GM23248 (cell line): ENCODE results near the gene CAMSAP2. TPM values are rescaled to one million over a fixed set of nuclear protein-coding genes. Genes with fewer than 3 reads are reported as not detected.

Source experiments
- DNase-seq: peaks from one replicate; pipeline ENCODE4 v3.0.0-alpha.2; 2015
- H2AFZ ChIP-seq: fragments of 200-600 bp; sonication (generic); 2 replicates; pipeline ENCODE4 v1.6.1; 2016; ENCODE audit warnings: antibody characterized with exemption
- H3F3A ChIP-seq: fragments of 200-600 bp; sonication (generic); 2 replicates; pipeline ENCODE4 v1.6.1; 2016; ENCODE audit warnings: mild to moderate bottlenecking, antibody characterized with exemption, mixed run types; ENCODE audit not compliant: insufficient read depth
- H3K27ac ChIP-seq: fragments of 200-600 bp; sonication (generic); 2 replicates; pipeline ENCODE4 v1.5.1; 2016; ENCODE audit warnings: mild to moderate bottlenecking
- H3K27me3 ChIP-seq: fragments of 200-600 bp; sonication (generic); replicated peaks from 2 replicates; pipeline ENCODE4 v1.6.1; 2016; ENCODE audit warnings: mild to moderate bottlenecking; ENCODE audit not compliant: insufficient read depth
- H3K36me3 ChIP-seq: fragments of 200-600 bp; sonication (generic); 2 replicates; pipeline ENCODE4 v1.6.1; 2016; ENCODE audit warnings: low read depth, mild to moderate bottlenecking
- H3K4me1 ChIP-seq: fragments of 200-600 bp; sonication (generic); 2 replicates; pipeline ENCODE4 v1.6.1; 2016; ENCODE audit warnings: mild to moderate bottlenecking; ENCODE audit not compliant: insufficient read depth
- H3K4me2 ChIP-seq: fragments of 200-600 bp; sonication (generic); one replicate; pipeline ENCODE4 v1.6.1; 2016; ENCODE audit warnings: mild to moderate bottlenecking; ENCODE audit not compliant: unreplicated experiment
- H3K4me3 ChIP-seq: fragments of 200-600 bp; sonication (generic); 2 replicates; pipeline ENCODE4 v1.5.1; 2016; ENCODE audit warnings: mild to moderate bottlenecking
- H3K79me2 ChIP-seq: fragments of 200-600 bp; sonication (generic); 2 replicates; pipeline ENCODE4 v1.6.1; 2016; ENCODE audit warnings: mild to moderate bottlenecking; ENCODE audit not compliant: insufficient read depth
- H3K9ac ChIP-seq: fragments of 200-600 bp; sonication (generic); 2 replicates; pipeline ENCODE4 v1.6.1; 2016; ENCODE audit warnings: mild to moderate bottlenecking
- H3K9me2 ChIP-seq: fragments of 200-600 bp; sonication (generic); 2 replicates; pipeline ENCODE4 v1.6.1; 2016; ENCODE audit warnings: mixed run types, mild to moderate bottlenecking, moderate library complexity; ENCODE audit not compliant: insufficient read depth
- H3K9me3 ChIP-seq: fragments of 200-600 bp; sonication (generic); one replicate; pipeline ENCODE4 v1.6.1; 2017; ENCODE audit warnings: low read depth
- H4K20me1 ChIP-seq: fragments of 200-600 bp; sonication (generic); 2 replicates; pipeline ENCODE4 v1.6.0; 2016; ENCODE audit not compliant: insufficient read depth
- EZH2 ChIP-seq: fragments of 200-600 bp; sonication (generic); IDR thresholded peaks from 2 replicates; pipeline ENCODE4 v1.6.1; 2018; ENCODE audit warnings: antibody characterized with exemption, mild to moderate bottlenecking; ENCODE audit not compliant: insufficient read depth, poor library complexity, severe bottlenecking
- EZH2phosphoT487 ChIP-seq: fragments of 200-600 bp; sonication (generic); IDR thresholded peaks from 2 replicates; pipeline ENCODE4 v1.6.1; 2018; ENCODE audit warnings: antibody characterized with exemption, moderate library complexity, mild to moderate bottlenecking, low read depth; ENCODE audit not compliant: insufficient read depth
- WGBS, 2 experiments: methylation state at CpG; one replicate each; pipeline ENCODE4 v1.1.6; 2015 to 2017; ENCODE audit warnings: low lambda C conversion rate in 2 of 2, low coverage in 1 of 2; ENCODE audit errors: missing lambda C conversion rate in 2 of 2; 5-methylcytosine and 5-hydroxymethylcytosine counted together
- in situ Hi-C: fragments of 300-500 bp; cut with MboI; formaldehyde crosslinking; loops from 2 replicates; pipeline ENCODE4 v1.15.0; 2020
- polyA plus RNA-seq: library from polyadenylated mRNA; unstranded; fragments of >200 nt; fragmentation: Nextera tagmentation; extraction: Ambion mirVana; gene quantifications from 2 replicates; pipeline ENCODE4 v1.2.1, GENCODE V29; 2016
- total RNA-seq: library from RNA; depleted of rRNA; stranded (reverse); fragments of >200 nt; shearing (Covaris generic); gene quantifications from 2 replicates; pipeline ENCODE4 v1.2.3, GENCODE V29; 2014

The CAMSAP2 gene
- total and polyA plus RNA-seq, 2 experiments from 2014 or later: 10.9 to 28.7 TPM

DNA sequence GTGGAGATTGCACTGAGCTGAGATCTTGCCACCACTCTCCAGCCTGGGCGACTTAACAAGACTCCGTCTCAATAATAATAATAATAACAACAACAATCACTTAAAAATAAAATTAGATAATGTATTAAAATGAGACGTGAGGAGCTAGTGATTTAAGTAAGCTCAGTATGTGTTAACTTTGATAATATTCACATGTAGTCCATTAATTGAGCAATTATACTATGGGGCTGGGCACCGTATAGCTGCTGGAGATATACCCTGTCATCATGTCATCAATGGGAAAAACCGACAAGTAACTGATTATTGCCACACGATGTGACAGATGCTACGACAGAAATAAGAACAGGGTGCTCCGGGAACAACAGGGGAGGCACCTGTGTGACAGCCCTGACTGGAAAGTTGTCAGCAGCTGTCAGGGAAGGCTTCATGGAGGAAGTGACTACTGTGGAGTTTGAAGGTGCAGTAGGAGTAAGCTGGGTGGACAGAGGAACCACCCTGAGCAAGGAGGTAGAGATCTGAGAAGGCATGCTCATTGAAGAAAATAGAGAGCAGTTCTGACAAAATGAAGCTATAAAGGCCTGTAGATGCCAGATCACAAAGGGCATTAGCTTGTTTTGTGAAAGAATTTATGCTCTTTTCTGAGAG lies 924 bp upstream of the CAMSAP2 start:
- in situ Hi-C loops: no loop called here
- WGBS, 2 experiments: 54 to 55% methylated on average over 8 of the region's 8 CpGs
- H3K4me3 ChIP-seq: peak overlapping the region; percentile 95
- peak overlapping the region; percentile 99 for H2AFZ ChIP-seq
- no peaks in the 10 kb centered on the region for H3K9me3 ChIP-seq
- peak overlapping the region; percentile 85 for H3K4me2 ChIP-seq
- no peaks in the 10 kb centered on the region for H3K36me3 ChIP-seq
- no peak for DNase-seq
- TF ChIP-seq EZH2phosphoT487: no peak
- TF ChIP-seq EZH2: no peak
- peak overlapping the region; percentile 99 for H3K9ac ChIP-seq
- no peaks in the 10 kb centered on the region for H3K27me3 ChIP-seq
- peaks cover 33% of the 10 kb centered on the region for H3K79me2 ChIP-seq
- H3K27ac ChIP-seq: peak overlapping the region; percentile 99
- H3K9me2 ChIP-seq: no peaks in the 10 kb centered on the region
- H4K20me1 ChIP-seq: peaks cover 12% of the 10 kb centered on the region; the same call in 1 of the 2 replicates
- peaks cover 20% of the 10 kb centered on the region for H3K4me1 ChIP-seq
- H3F3A ChIP-seq: peaks cover 21% of the 10 kb centered on the region

DNA sequence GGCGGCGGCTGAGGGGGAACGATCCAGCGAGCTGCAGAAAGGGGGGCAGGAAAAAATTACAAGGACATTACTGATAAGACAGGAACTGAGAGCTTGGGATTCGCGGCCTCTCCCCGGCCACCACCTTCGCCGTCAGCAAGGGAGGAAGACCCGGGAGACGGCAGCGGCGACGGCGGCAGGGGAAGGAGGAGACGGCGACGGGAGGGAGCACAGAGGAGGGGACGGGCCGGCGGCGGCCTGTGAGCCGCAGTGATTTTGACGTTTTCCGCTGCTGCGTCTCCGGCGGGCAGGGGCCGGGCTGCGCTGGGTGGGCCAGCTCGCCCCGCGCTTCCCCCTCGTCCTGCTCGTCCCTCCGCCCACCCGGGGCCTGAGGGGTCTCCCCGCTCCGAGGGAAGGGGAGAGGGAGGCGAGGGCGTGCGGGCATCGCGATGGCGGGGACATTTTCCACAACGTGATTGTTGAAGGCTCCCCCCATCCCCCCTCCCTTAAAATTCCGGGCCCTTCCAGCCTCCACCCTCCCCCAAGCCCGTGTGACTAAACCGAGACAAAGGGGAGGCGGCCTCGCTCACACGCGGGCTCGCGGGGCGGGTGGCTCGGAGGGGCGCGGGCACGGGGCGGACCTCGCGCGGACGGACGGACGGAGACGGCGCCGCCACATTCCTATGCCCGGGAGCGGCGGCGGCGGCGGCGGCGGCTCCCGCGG lies 407 bp downstream of the CAMSAP2 start:
- H4K20me1 ChIP-seq: peaks cover 21% of the 10 kb centered on the region; the same call in 1 of the 2 replicates
- peak overlapping the region; percentile 95 for H3K4me3 ChIP-seq
- DNase-seq: peak; percentile 95
- H3F3A ChIP-seq: peaks cover 21% of the 10 kb centered on the region
- H3K9me2 ChIP-seq: no peaks in the 10 kb centered on the region
- TF ChIP-seq EZH2 (no peak), EZH2phosphoT487 (no peak)
- H3K9ac ChIP-seq: peak overlapping the region; percentile 99
- H3K27me3 ChIP-seq: no peaks in the 10 kb centered on the region
- peaks cover 46% of the 10 kb centered on the region for H3K79me2 ChIP-seq
- H3K4me2 ChIP-seq: peak overlapping the region; percentile 99
- in situ Hi-C loops: no loop called here
- H2AFZ ChIP-seq: peak overlapping the region; percentile 88
- H3K27ac ChIP-seq: peak overlapping the region; percentile 99
- H3K4me1 ChIP-seq: peaks cover 28% of the 10 kb centered on the region
- H3K9me3 ChIP-seq: no peaks in the 10 kb centered on the region
- WGBS, 2 experiments: 1 to 3% methylated on average over 17 to 69 of the region's 80 CpGs
- no peaks in the 10 kb centered on the region for H3K36me3 ChIP-seq

DNA sequence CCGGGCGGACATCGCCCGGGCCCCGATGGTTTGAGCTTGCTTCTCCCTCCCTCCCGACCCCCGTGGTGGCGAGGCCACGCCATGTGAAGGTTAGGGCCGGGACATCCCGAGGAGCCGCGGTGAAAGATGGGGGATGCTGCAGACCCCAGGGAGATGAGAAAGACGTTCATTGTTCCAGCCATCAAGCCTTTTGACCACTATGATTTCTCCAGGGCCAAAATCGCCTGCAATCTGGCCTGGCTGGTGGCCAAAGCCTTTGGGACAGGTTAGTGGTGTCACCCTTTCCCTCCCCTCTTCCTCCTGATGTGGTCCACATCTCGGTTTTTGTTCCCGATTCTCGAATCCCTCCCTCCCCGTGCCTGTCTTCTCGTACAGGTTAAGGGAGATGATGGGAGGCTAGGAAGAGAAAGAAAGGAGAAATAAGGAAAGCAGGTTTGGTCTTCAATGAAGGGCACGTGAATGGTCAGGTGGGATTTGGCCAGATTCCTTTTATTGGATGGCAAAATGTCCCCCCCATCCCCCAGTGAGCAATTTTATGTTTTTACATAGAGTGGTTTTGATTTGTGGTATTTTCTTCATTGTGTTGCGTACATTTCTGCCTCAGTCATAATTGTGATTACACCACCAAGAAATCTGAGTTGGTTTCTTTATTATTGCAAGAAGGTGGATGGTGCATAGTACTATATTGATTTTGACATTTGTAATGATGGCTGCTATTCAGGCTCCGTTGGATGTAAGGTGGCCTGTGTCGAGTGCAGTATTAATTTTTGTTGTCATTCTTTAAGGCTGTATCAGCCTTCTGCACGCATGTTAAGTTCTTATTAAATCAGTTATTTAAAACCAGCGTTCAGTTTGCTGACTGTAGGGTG lies 1.2 kb downstream of the CAMSAP2 start:
- DNase-seq: peak; percentile 57
- Histone ChIP-seq H2AFZ (peak overlapping the region; percentile 88), H3K79me2 (peaks cover 54% of the 10 kb centered on the region), H4K20me1 (peaks cover 22% of the 10 kb centered on the region; the same call in 1 of the 2 replicates), H3K4me3 (peak overlapping the region; percentile 95), H3K27me3 (no peaks in the 10 kb centered on the region), H3K9me2 (no peaks in the 10 kb centered on the region), H3K4me1 (peaks cover 28% of the 10 kb centered on the region), H3K36me3 (no peaks in the 10 kb centered on the region), H3K9me3 (no peaks in the 10 kb centered on the region), H3K27ac (peak overlapping the region; percentile 99), H3K9ac (peak overlapping the region; percentile 99), H3K4me2 (peak overlapping the region; percentile 99), H3F3A (peaks cover 21% of the 10 kb centered on the region)
- WGBS, 2 experiments: 1% methylated on average over 22 to 24 of the region's 26 CpGs
- in situ Hi-C loops: no loop called here
- no peak for TF ChIP-seq EZH2phosphoT487
- no peak for TF ChIP-seq EZH2

DNA sequence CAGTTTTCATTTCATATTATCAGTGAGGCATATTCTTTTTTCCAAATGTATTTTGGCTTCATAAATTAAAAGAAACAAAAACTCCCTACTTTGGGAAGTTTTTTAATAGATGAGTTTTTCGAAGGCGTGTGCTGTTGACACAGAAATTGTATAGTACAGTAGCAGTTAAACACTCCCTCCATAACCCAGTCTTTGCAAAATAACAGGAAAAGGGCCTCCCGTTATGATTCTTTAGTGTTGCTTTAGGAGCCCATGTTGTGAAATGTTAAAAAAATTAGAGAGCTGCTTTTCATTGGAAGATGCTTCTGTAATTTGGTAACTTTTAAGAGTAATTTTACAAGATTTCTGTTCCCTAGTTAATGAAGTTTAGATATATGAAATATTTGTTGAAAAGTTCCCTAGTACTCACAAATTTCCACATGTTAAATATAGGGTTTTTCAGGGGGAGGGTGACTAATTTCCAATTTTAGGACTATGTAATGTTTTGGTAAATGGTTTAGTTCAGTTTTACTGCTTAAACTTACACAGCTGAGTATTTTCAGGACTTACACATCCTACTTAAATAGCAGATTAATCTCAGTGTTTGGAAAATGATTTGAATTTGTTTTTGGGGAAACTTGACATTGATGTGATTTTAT lies 2.0 kb downstream of the CAMSAP2 start:
- Histone ChIP-seq H4K20me1 (peaks cover 22% of the 10 kb centered on the region; the same call in 1 of the 2 replicates), H3K4me2 (peak overlapping the region; percentile 99), H3K27ac (peak overlapping the region; percentile 99), H3K79me2 (peaks cover 62% of the 10 kb centered on the region), H3K27me3 (no peaks in the 10 kb centered on the region), H3K9me2 (no peaks in the 10 kb centered on the region), H3K4me1 (peaks cover 28% of the 10 kb centered on the region), H3K4me3 (peak overlapping the region; percentile 95), H3K36me3 (no peaks in the 10 kb centered on the region), H3K9me3 (no peaks in the 10 kb centered on the region), H3K9ac (peak overlapping the region; percentile 99), H2AFZ (0 out of 2 replicates have a peak overlapping the region, but pooled peaks have one; percentile 16), H3F3A (peaks cover 21% of the 10 kb centered on the region)
- in situ Hi-C loops: no loop called here
- DNase-seq: peak; percentile 41
- 0% methylated on average over 3 of the region's 3 CpGs for WGBS, 2 experiments
- TF ChIP-seq EZH2: no peak
- no peak for TF ChIP-seq EZH2phosphoT487
